BLaER1 (cell line): Measurements from ENCODE around the gene PARD3B.
A peak's percentile ranks its signal among the peaks of the same experiment; 100 is the strongest.

Source experiments
- H3K27ac ChIP-seq: shearing (Covaris generic); formaldehyde crosslinking; 2 replicates; pipeline ENCODE4 v1.8.1; 2022
- H3K27me3 ChIP-seq: shearing (Covaris generic); formaldehyde crosslinking; 2 replicates; pipeline ENCODE4 v1.8.1; 2022
- H3K36me3 ChIP-seq: shearing (Covaris generic); formaldehyde crosslinking; 2 replicates; pipeline ENCODE4 v1.8.1; 2022
- H3K4me1 ChIP-seq: shearing (Covaris generic); formaldehyde crosslinking; 2 replicates; pipeline ENCODE4 v1.8.1; 2022
- H3K4me2 ChIP-seq: shearing (Covaris generic); formaldehyde crosslinking; 2 replicates; pipeline ENCODE4 v1.8.1; 2022
- H3K4me3 ChIP-seq: shearing (Covaris generic); formaldehyde crosslinking; 2 replicates; pipeline ENCODE4 v1.8.1; 2022
- H3K9ac ChIP-seq: shearing (Covaris generic); formaldehyde crosslinking; 2 replicates; pipeline ENCODE4 v1.8.1; 2022
- H3K9me3 ChIP-seq: shearing (Covaris generic); formaldehyde crosslinking; 2 replicates; pipeline ENCODE4 v1.8.1; 2022
- H4K20me1 ChIP-seq: shearing (Covaris generic); formaldehyde crosslinking; 2 replicates; pipeline ENCODE4 v1.8.1; 2022
- Cebpa-rat ChIP-seq: shearing (Covaris generic); IDR thresholded peaks from 2 replicates; pipeline ENCODE4 v1.8.1; 2022

Gene PARD3B, protein sequence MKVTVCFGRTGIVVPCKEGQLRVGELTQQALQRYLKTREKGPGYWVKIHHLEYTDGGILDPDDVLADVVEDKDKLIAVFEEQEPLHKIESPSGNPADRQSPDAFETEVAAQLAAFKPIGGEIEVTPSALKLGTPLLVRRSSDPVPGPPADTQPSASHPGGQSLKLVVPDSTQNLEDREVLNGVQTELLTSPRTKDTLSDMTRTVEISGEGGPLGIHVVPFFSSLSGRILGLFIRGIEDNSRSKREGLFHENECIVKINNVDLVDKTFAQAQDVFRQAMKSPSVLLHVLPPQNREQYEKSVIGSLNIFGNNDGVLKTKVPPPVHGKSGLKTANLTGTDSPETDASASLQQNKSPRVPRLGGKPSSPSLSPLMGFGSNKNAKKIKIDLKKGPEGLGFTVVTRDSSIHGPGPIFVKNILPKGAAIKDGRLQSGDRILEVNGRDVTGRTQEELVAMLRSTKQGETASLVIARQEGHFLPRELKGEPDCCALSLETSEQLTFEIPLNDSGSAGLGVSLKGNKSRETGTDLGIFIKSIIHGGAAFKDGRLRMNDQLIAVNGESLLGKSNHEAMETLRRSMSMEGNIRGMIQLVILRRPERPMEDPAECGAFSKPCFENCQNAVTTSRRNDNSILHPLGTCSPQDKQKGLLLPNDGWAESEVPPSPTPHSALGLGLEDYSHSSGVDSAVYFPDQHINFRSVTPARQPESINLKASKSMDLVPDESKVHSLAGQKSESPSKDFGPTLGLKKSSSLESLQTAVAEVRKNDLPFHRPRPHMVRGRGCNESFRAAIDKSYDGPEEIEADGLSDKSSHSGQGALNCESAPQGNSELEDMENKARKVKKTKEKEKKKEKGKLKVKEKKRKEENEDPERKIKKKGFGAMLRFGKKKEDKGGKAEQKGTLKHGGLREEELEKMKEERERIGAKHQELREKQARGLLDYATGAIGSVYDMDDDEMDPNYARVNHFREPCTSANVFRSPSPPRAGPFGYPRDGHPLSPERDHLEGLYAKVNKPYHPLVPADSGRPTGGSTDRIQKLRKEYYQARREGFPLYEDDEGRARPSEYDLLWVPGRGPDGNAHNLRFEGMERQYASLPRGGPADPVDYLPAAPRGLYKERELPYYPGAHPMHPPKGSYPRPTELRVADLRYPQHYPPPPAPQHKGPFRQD (N-terminal part only)

DNA sequence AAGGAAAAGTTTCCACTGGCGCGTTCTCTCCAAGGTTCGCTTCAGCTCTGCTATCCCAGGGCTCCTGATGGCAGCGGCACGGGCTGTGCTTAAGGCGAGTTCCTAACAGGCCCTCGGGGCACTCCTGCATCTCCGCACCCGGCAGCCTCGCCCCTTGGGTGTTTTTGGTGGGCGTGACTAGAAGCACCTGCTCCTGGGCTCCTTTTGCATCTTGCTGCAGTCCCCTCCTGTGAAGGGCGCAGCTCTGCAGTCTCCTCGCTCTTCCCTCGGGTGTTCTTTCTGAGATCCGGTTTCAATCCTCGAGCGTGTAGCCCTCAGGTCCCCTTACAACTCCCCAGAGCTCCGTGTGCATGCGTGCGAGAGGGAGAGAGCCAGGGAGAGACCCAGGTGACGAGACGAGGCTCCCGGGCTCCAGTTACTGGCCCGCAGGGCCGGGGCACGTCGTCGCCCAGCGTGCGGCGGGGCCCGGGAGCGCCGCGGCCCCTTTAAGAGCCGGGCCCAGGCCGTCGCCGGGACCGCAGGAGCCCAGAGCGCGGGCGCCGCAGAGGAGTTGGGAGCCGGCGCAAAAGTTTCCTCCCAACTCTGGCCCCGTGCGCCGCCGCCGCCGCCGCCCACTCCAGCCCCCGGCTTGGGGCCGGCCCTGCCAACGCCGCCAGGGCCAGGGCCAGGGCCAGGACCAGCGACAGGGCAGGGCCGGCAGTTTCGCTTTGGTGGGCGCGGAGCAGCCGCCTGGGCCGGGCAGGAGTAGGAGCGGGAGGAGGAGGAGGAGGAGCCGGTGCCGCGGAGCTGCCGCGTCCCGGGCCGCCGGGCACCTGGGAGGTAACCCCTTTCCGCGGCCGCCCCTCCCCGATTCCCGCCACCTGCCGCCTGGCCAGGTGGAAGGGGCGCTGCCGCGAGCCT, at the start of gene PARD3B:
Gene PARD3B (plus strand): TSS at position 515 of the 900 bp plus-strand sequence. CDS start 525 bp downstream, outside the sequence.
- no peaks in the 10 kb centered on the region for H4K20me1 ChIP-seq
- peaks cover 12% of the 10 kb centered on the region; the same call in 1 of the 2 replicates for H3K27me3 ChIP-seq
- H3K27ac ChIP-seq, result peak within 1 kb of the TSS; percentile 66
- H3K9ac ChIP-seq, result peak within 1 kb of the TSS; percentile 76
- H3K4me1 ChIP-seq, result peaks cover 16% of the 10 kb centered on the region
- no peak for TF ChIP-seq Cebpa-rat
- peak within 1 kb of the TSS; percentile 80 for H3K4me3 ChIP-seq
- H3K36me3 ChIP-seq, result no peaks in the 10 kb centered on the region
- H3K9me3 ChIP-seq, result no peaks in the 10 kb centered on the region
- H3K4me2 ChIP-seq, result peak within 1 kb of the TSS; percentile 95

- no peak overlapping the region for H3K27ac ChIP-seq
- no peaks in the 10 kb centered on the region for H3K4me1 ChIP-seq
- no peak overlapping the region for H3K4me2 ChIP-seq
- no peaks in the 10 kb centered on the region for H3K9me3 ChIP-seq
- no peak overlapping the region for H3K4me3 ChIP-seq
- H3K9ac ChIP-seq, result no peak overlapping the region
- no peaks in the 10 kb centered on the region for H3K36me3 ChIP-seq
- no peaks in the 10 kb centered on the region for H4K20me1 ChIP-seq
- no peak for TF ChIP-seq Cebpa-rat
- no peaks in the 10 kb centered on the region for H3K27me3 ChIP-seq
These were observed 48.5 kb upstream of the PARD3B start for GRCh38 chr2:204496779-204497178.

GRCh38 chr2:204497855-204498254, 47.4 kb upstream of the PARD3B start:
- Histone ChIP-seq H3K9ac (no peak overlapping the region), H3K27ac (no peak overlapping the region), H3K4me1 (no peaks in the 10 kb centered on the region), H4K20me1 (no peaks in the 10 kb centered on the region), H3K4me2 (no peak overlapping the region), H3K36me3 (no peaks in the 10 kb centered on the region), H3K9me3 (no peaks in the 10 kb centered on the region), H3K27me3 (no peaks in the 10 kb centered on the region), H3K4me3 (no peak overlapping the region)
- TF ChIP-seq Cebpa-rat, result no peak

DNA sequence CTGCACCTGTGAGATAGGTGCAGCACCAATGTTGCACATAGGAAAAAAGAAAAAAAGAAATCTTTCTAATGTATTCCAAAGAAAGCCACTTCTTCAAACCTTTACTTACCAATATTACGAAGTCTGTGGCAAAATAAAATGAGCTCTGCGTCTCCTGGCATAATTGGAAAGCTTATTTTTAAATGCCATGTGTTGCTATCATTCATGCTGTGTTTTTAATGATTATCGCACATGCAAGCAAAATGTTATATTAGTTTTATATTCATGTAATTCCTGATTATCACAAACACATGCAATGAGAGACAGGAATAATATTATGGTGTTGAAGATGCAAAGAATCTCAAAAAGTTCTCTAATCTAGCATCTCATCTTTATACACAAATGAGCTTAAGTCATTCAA, 47.0 kb upstream of the PARD3B start:
- Histone ChIP-seq H3K9ac (no peak overlapping the region), H3K9me3 (no peaks in the 10 kb centered on the region), H3K27me3 (no peaks in the 10 kb centered on the region), H3K27ac (no peak overlapping the region), H3K4me1 (no peaks in the 10 kb centered on the region), H3K4me3 (no peak overlapping the region), H4K20me1 (no peaks in the 10 kb centered on the region), H3K36me3 (no peaks in the 10 kb centered on the region), H3K4me2 (no peak overlapping the region)
- no peak for TF ChIP-seq Cebpa-rat

GRCh38 chr2:204503869-204504268, 41.4 kb upstream of the PARD3B start:
- Histone ChIP-seq H3K27me3 (no peaks in the 10 kb centered on the region), H3K36me3 (no peaks in the 10 kb centered on the region), H3K4me3 (no peak overlapping the region), H3K9me3 (no peaks in the 10 kb centered on the region), H3K9ac (no peak overlapping the region), H3K27ac (no peak overlapping the region), H4K20me1 (no peaks in the 10 kb centered on the region), H3K4me1 (no peaks in the 10 kb centered on the region), H3K4me2 (no peak overlapping the region)
- no peak for TF ChIP-seq Cebpa-rat

DNA sequence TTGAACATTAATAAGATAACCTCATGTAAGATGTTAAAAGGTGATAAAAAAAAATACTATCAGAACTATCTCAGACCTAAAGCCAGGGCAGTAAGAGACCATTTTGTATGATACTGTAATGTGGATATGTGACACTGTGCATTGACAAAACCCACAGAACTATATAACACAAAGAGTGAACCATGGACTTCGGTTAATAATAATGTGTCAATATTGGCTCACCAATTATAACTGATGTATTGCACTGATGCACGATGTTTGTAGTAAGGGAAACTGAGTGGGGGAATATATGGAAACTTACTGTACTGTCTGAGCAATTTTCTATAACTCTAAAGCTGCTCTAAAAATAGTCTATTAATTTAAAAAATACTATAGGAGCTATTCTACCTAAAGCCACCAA, 40.7 kb upstream of the PARD3B start:
- H3K4me2 ChIP-seq, result no peak overlapping the region
- no peaks in the 10 kb centered on the region for H3K9me3 ChIP-seq
- H3K4me1 ChIP-seq, result no peaks in the 10 kb centered on the region
- TF ChIP-seq Cebpa-rat, result no peak
- H3K27ac ChIP-seq, result no peak overlapping the region
- no peaks in the 10 kb centered on the region for H3K36me3 ChIP-seq
- H3K4me3 ChIP-seq, result no peak overlapping the region
- no peaks in the 10 kb centered on the region for H3K27me3 ChIP-seq
- no peak overlapping the region for H3K9ac ChIP-seq
- H4K20me1 ChIP-seq, result no peaks in the 10 kb centered on the region

GRCh38 chr2:204505488-204505887, 39.8 kb upstream of the PARD3B start:
- TF ChIP-seq Cebpa-rat, result no peak

DNA sequence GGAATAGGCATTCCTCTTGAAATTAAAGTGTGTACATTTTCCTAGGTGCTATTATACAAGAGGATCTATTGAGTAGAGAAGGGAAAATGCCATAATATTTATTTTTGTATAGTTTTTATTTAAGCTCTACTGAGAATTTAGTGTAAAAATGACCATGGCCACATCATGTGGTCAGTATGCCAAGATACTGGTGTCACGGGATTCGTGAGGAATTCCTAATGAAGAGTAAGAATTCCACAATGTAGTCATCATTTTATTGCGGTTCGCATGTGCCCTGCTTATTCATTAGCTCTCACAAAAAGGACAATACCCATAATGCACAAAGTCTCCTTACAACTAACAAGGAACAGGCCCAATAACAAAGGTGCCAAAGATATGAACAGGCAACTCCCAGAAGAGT, 39.3 kb upstream of the PARD3B start:
- no peak for TF ChIP-seq Cebpa-rat
- no peaks in the 10 kb centered on the region for H3K9me3 ChIP-seq
- no peak overlapping the region for H3K4me3 ChIP-seq
- no peaks in the 10 kb centered on the region for H3K36me3 ChIP-seq
- no peak overlapping the region for H3K9ac ChIP-seq
- no peaks in the 10 kb centered on the region for H3K4me1 ChIP-seq
- H3K27ac ChIP-seq, result no peak overlapping the region
- no peaks in the 10 kb centered on the region for H4K20me1 ChIP-seq
- H3K27me3 ChIP-seq, result no peaks in the 10 kb centered on the region
- no peak overlapping the region for H3K4me2 ChIP-seq

More at GRCh38 chr2:204505488-204505887, 39.8 kb upstream of the PARD3B start:
- no peaks in the 10 kb centered on the region for H3K36me3 ChIP-seq
- no peak overlapping the region for H3K9ac ChIP-seq
- H3K9me3 ChIP-seq, result no peaks in the 10 kb centered on the region
- H3K4me1 ChIP-seq, result no peaks in the 10 kb centered on the region
- no peaks in the 10 kb centered on the region for H4K20me1 ChIP-seq
- no peak overlapping the region for H3K4me3 ChIP-seq
- no peak overlapping the region for H3K27ac ChIP-seq
- no peaks in the 10 kb centered on the region for H3K27me3 ChIP-seq
- no peak overlapping the region for H3K4me2 ChIP-seq

DNA sequence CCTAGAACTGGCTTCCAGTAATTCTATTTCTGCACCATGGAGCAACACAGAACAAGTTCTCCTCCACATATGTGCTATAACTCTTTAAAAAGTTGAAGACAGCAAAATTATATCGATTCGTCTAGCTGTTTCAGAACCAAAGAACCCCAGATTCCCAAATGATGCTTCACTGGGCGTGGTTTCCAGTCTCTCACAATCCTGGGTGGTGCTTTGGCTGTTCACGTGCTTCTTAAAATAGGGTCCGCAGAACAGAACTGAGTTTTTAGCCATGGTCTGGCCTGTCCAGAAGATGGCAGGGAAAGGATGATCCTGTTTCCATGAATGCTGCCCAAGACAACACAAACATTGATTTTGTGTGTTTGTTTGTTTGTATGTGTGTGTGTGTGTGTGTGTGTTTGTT, 37.6 kb upstream of the PARD3B start:
- no peaks in the 10 kb centered on the region for H4K20me1 ChIP-seq
- H3K9me3 ChIP-seq, result no peaks in the 10 kb centered on the region
- no peak overlapping the region for H3K4me3 ChIP-seq
- H3K36me3 ChIP-seq, result no peaks in the 10 kb centered on the region
- no peak overlapping the region for H3K9ac ChIP-seq
- no peaks in the 10 kb centered on the region for H3K27me3 ChIP-seq
- no peak overlapping the region for H3K27ac ChIP-seq
- no peak overlapping the region for H3K4me2 ChIP-seq
- no peaks in the 10 kb centered on the region for H3K4me1 ChIP-seq
- TF ChIP-seq Cebpa-rat, result no peak
